Measurements from ENCODE around the gene PTPRK. TPM values are rescaled to one million over a fixed set of nuclear protein-coding genes. Genes with fewer than 3 reads are reported as not detected.

PTPRK gene
- total RNA-seq, 1 experiment from 2014 or later, result 34.2 TPM

DNA sequence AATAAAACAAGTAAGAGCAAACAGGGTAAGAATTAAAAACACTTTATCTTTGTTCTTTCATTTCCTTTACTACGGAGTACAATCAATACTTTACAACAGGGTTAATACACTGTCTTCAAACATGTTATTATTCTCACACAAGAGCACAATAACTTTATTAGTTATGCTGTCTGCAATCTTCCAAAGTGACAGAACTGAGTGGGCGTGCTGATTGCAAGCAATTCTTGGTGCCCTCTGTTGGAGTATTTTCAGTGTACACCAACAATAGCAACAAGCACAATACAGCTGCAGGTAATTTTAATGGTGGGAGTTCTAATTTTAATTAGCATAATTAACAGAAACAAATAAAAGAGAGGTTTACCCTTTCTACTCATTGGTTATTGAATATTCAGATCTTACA, 33.9 kb upstream of the PTPRK start:
- TF ChIP-seq JUND (IDR thresholded peaks at IDR 0.05) (no peak), EGR1 (IDR thresholded peaks at IDR 0.05; ENCODE audit: low read depth) (peak; percentile 82), CBX3 (IDR thresholded peaks at IDR 0.05; ENCODE audit: low read depth) (0 out of 2 replicates have a peak, but pooled peaks have one; percentile 28), RAD21 (IDR thresholded peaks at IDR 0.05; ENCODE audit: low read depth) (peak; percentile 54)
- TF ChIP-seq, protein P1, sequence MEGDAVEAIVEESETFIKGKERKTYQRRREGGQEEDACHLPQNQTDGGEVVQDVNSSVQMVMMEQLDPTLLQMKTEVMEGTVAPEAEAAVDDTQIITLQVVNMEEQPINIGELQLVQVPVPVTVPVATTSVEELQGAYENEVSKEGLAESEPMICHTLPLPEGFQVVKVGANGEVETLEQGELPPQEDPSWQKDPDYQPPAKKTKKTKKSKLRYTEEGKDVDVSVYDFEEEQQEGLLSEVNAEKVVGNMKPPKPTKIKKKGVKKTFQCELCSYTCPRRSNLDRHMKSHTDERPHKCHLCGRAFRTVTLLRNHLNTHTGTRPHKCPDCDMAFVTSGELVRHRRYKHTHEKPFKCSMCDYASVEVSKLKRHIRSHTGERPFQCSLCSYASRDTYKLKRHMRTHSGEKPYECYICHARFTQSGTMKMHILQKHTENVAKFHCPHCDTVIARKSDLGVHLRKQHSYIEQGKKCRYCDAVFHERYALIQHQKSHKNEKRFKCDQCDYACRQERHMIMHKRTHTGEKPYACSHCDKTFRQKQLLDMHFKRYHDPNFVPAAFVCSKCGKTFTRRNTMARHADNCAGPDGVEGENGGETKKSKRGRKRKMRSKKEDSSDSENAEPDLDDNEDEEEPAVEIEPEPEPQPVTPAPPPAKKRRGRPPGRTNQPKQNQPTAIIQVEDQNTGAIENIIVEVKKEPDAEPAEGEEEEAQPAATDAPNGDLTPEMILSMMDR (IDR thresholded peaks at IDR 0.05 in 2 of 3, conservative IDR thresholded peaks at IDR 0.05 in 1 of 3; ENCODE audit: borderline replicate concordance in 1 of 3, insufficient read depth in 1 of 3, low read depth in 2 of 3, low read length in 2 of 3), result peak; percentile 12 to 31 (median 24); a peak in 3 of 6 replicates
- Histone ChIP-seq H3K27me3 (ENCODE audit: insufficient read depth, low read length) (no peaks in the 10 kb centered on the region), H3K4me2 (ENCODE audit: low read length) (no peak overlapping the region), H3K9ac (ENCODE audit: low read length) (no peak overlapping the region), H3K79me2 (ENCODE audit: insufficient read depth, low read length) (no peaks in the 10 kb centered on the region), H3K4me3 (replicated peaks in 1 of 2; ENCODE audit: low read depth in 1 of 2, low read length in 2 of 2) (no peak overlapping the region), H3K9me2 (ENCODE audit: insufficient read depth) (no peaks in the 10 kb centered on the region), H3K4me1 (ENCODE audit: control insufficient read depth in 1 of 2, insufficient read depth in 2 of 2, low read length in 2 of 2) (no peaks in the 10 kb centered on the region), H4K20me1 (ENCODE audit: insufficient read depth) (no peaks in the 10 kb centered on the region), H2AFZ (ENCODE audit: low read depth, low read length, poor library complexity, severe bottlenecking) (peak overlapping the region; percentile 34), H3K36me3 (ENCODE audit: control insufficient read depth in 1 of 2, insufficient read depth in 2 of 2, low read length in 2 of 2) (no peaks in the 10 kb centered on the region), H3K27ac (ENCODE audit: low read depth, low read length) (no peak overlapping the region), H3K9me3 (ENCODE audit: control insufficient read depth in 1 of 2, insufficient read depth in 1 of 2, low read depth in 1 of 2, low read length in 2 of 2) (no peaks in the 10 kb centered on the region)
- DNase-seq (ENCODE audit: low read depth, low spot score) (peak; percentile 15), ATAC-seq (peak; percentile 64)
- no TSS peak for BruUV-seq (replicated peaks)
- ChIA-PET POLR2A (no interaction called here), RAD21 (ENCODE audit: low non-redundant PET in 1 of 2, low total read pairs in 2 of 2, uncharacterized antibody in 2 of 2, unreplicated experiment in 2 of 2) (no interaction called here), CTCF (no interaction called here)
- intact Hi-C loops (cut with micrococcal nuclease), result no loop called here

- DNase-seq (ENCODE audit: low read depth, low spot score), result no peak
- Histone ChIP-seq H3K9me2 (ENCODE audit: insufficient read depth) (no peaks in the 10 kb centered on the region), H3K27ac (ENCODE audit: low read depth, low read length) (no peak overlapping the region), H2AFZ (ENCODE audit: low read depth, low read length, poor library complexity, severe bottlenecking) (no peak overlapping the region), H3K27me3 (ENCODE audit: insufficient read depth, low read length) (no peaks in the 10 kb centered on the region), H3K36me3 (ENCODE audit: control insufficient read depth in 1 of 2, insufficient read depth in 2 of 2, low read length in 2 of 2) (no peaks in the 10 kb centered on the region), H3K9ac (ENCODE audit: low read length) (no peak overlapping the region), H3K79me2 (ENCODE audit: insufficient read depth, low read length) (no peaks in the 10 kb centered on the region), H4K20me1 (ENCODE audit: insufficient read depth) (no peaks in the 10 kb centered on the region), H3K4me2 (ENCODE audit: low read length) (no peak overlapping the region), H3K4me1 (ENCODE audit: control insufficient read depth in 1 of 2, insufficient read depth in 2 of 2, low read length in 2 of 2) (no peaks in the 10 kb centered on the region), H3K9me3 (ENCODE audit: control insufficient read depth in 1 of 2, insufficient read depth in 1 of 2, low read depth in 1 of 2, low read length in 2 of 2) (no peaks in the 10 kb centered on the region), H3K4me3 (replicated peaks in 1 of 2; ENCODE audit: low read depth in 1 of 2, low read length in 2 of 2) (no peak overlapping the region)
- ATAC-seq, result no peak
- intact Hi-C loops (cut with micrococcal nuclease), result no loop called here
- POLR2A ChIA-PET, result no interaction called here
- BruUV-seq (replicated peaks), result no TSS peak
- CTCF ChIA-PET, result no interaction called here
- RAD21 ChIA-PET (ENCODE audit: low non-redundant PET in 1 of 2, low total read pairs in 2 of 2, uncharacterized antibody in 2 of 2, unreplicated experiment in 2 of 2), result no interaction called here
- TF ChIP-seq RAD21 (IDR thresholded peaks at IDR 0.05; ENCODE audit: low read depth) (no peak), EZH2 (IDR thresholded peaks at IDR 0.05) (no peak), POLR2A (IDR thresholded peaks at IDR 0.05; ENCODE audit: borderline replicate concordance, extremely low read depth, insufficient read depth, insufficient read length) (no peak), ELF1 (IDR thresholded peaks at IDR 0.05; ENCODE audit: borderline replicate concordance, low read depth) (no peak), MAX (IDR thresholded peaks at IDR 0.05) (no peak), FOSL1 (IDR thresholded peaks at IDR 0.05; ENCODE audit: low read depth) (no peak), YY1 (IDR thresholded peaks at IDR 0.05; ENCODE audit: extremely low read depth, insufficient replicate concordance, low read depth, low read length) (no peak), POLR2AphosphoS5 (IDR thresholded peaks at IDR 0.05; ENCODE audit: low read depth, low read length) (no peak), ZBTB33 (IDR thresholded peaks at IDR 0.05; ENCODE audit: extremely low read depth, insufficient replicate concordance, low read length) (no peak)
- TF ChIP-seq, protein P1 (IDR thresholded peaks at IDR 0.05 in 2 of 3, conservative IDR thresholded peaks at IDR 0.05 in 1 of 3; ENCODE audit: borderline replicate concordance in 1 of 3, insufficient read depth in 1 of 3, low read depth in 2 of 3, low read length in 2 of 3), result no peak
Measured at GRCh38 chr6:128541261-128541660, 20.9 kb upstream of the PTPRK start.
